K562 (cell line): Measurements from ENCODE around the gene IGF2BP3. TPM values are rescaled to one million over a fixed set of nuclear protein-coding genes. Genes with fewer than 3 reads are reported as not detected.

Experiments
- ATAC-seq: fragments of 200-7000 bp; cut with Tn5 transposase; 3 replicates; pipeline ENCODE4 v1.9.1; 2020; ENCODE audit warnings: moderate library complexity
- BruUV-seq: library from RNA; stranded (reverse); fragments of 400-500 nt; replicated peaks from 2 replicates; lab custom pipeline; 2021; lab: Mats Ljungman, UMichigan
- CTCF ChIA-PET: fragments of 300-600 bp; formaldehyde crosslinking; extraction: SDS; loops from one replicate; lab custom pipeline; 2021; ENCODE audit warnings: low intra/inter-chr PET ratio; lab: Yijun Ruan, JAX
- POLR2A ChIA-PET: fragments of 300-600, 350-650 bp; sonication (Branson Sonifier 250); formaldehyde crosslinking; extraction: SDS; loops from one replicate; lab custom pipeline; 2021; ENCODE audit warnings: antibody characterized with exemption, inconsistent platforms; lab: Yijun Ruan, JAX
- DNase-seq, 4 experiments: peaks; one replicate each; pipeline versions ENCODE4 v3.0.0 to v3.0.0-alpha.2; 2011 to 2018; ENCODE audit warnings: low spot score in 3 of 4, mixed read lengths in 3 of 4; ENCODE audit errors: extremely low read depth in 1 of 4
- FAIRE-seq: peaks from 2 replicates; lab custom pipeline; 2011; peaks lifted over from hg19 to GRCh38; lab: Jason Lieb, UNC
- H2AFZ ChIP-seq: 2 replicates; pipeline ENCODE4 v1.6.0; 2011; ENCODE audit warnings: low read depth, low read length, control low read depth, inconsistent platforms
- H3K27ac ChIP-seq: fragments of 200-600 bp; 3 replicates; pipeline ENCODE4 v1.8.0; 2011; ENCODE audit warnings: low read depth, mild to moderate bottlenecking, control low read depth, inconsistent platforms, low read length, moderate library complexity, mixed read lengths; ENCODE audit errors: extremely low read depth
- H3K27me3 ChIP-seq, 2 experiments: fragments of 300-600 bp in 1 of 2; 2 replicates in 1 of 2; 3 replicates in 1 of 2; pipeline versions ENCODE4 v1.6.0 to v1.8.0; 2011; ENCODE audit warnings: inconsistent platforms in 2 of 2, low read length in 2 of 2, mild to moderate bottlenecking in 1 of 2, mixed read lengths in 1 of 2, moderate library complexity in 1 of 2; ENCODE audit not compliant: control insufficient read depth in 2 of 2, insufficient read depth in 2 of 2
- H3K36me3 ChIP-seq: fragments of 300-600 bp; 3 replicates; pipeline ENCODE4 v1.8.0; 2011; ENCODE audit warnings: mild to moderate bottlenecking, low read length, inconsistent platforms; ENCODE audit not compliant: control insufficient read depth, insufficient read depth
- H3K4me1 ChIP-seq, 2 experiments: fragments of 200-600 bp in 1 of 2; replicated peaks in 1 of 2; 2 replicates in 1 of 2; 3 replicates in 1 of 2; pipeline versions ENCODE4 v1.5.1 to v1.8.0; 2011; ENCODE audit warnings: inconsistent platforms in 2 of 2, low read length in 2 of 2, mild to moderate bottlenecking in 1 of 2, mixed read lengths in 1 of 2, moderate library complexity in 1 of 2; ENCODE audit not compliant: control insufficient read depth in 2 of 2, insufficient read depth in 2 of 2
- H3K4me2 ChIP-seq: 2 replicates; pipeline ENCODE4 v1.6.1; 2011; ENCODE audit warnings: low read length, control low read depth, inconsistent platforms, mixed read lengths; ENCODE audit not compliant: insufficient read depth
- H3K4me3 ChIP-seq: fragments of 200-600 bp; sonication (generic), shearing (Covaris generic); 2 replicates; pipeline ENCODE4 v1.5.1; 2016; ENCODE audit warnings: control low read depth, inconsistent platforms
- H3K79me2 ChIP-seq: fragments of 200-600 bp; 3 replicates; pipeline ENCODE4 v1.8.0; 2011; ENCODE audit warnings: low read length, inconsistent platforms; ENCODE audit not compliant: control insufficient read depth, insufficient read depth
- H3K9ac ChIP-seq, 2 experiments: 2 replicates each; pipeline versions ENCODE4 v1.6.0 to v1.6.1; 2011; ENCODE audit warnings: low read depth in 2 of 2, low read length in 2 of 2, control low read depth in 1 of 2, inconsistent platforms in 1 of 2, mild to moderate bottlenecking in 1 of 2, mixed read lengths in 1 of 2; ENCODE audit not compliant: insufficient read depth in 1 of 2
- H3K9me1 ChIP-seq: one replicate; pipeline ENCODE4 v1.6.0; 2011; ENCODE audit warnings: inconsistent platforms, mild to moderate bottlenecking, low read length, moderate library complexity; ENCODE audit not compliant: control insufficient read depth, insufficient read depth
- H3K9me3 ChIP-seq: replicated peaks from 2 replicates; pipeline ENCODE4 v1.5.1; 2011; ENCODE audit warnings: low read depth, low read length, inconsistent platforms; ENCODE audit not compliant: control insufficient read depth, insufficient read depth
- H4K20me1 ChIP-seq: replicated peaks from 2 replicates; pipeline ENCODE4 v1.6.1; 2011; ENCODE audit warnings: low read length, inconsistent platforms, mixed read lengths; ENCODE audit not compliant: control insufficient read depth, insufficient read depth
- ARID1B ChIP-seq: fragments of 450-650 bp; IDR thresholded peaks from 2 replicates; pipeline ENCODE4 v1.6.1; 2016; ENCODE audit warnings: antibody characterized with exemption, mild to moderate bottlenecking, inconsistent platforms
- DACH1 ChIP-seq: fragments of 450-650 bp; IDR thresholded peaks from 2 replicates; pipeline ENCODE4 v1.6.1; 2018; ENCODE audit not compliant: partially characterized antibody
- MAFG ChIP-seq: fragments of 450-650 bp; conservative IDR thresholded peaks from 2 replicates; pipeline ENCODE4 v1.6.1; 2016; ENCODE audit warnings: missing genetic modification characterization, missing compliant biosample characterization
- MCM5 ChIP-seq: fragments of 450-650 bp; IDR thresholded peaks from 2 replicates; pipeline ENCODE4 v1.6.1; 2016; ENCODE audit warnings: low read depth
- MYC ChIP-seq, 2 experiments: fragments of 250-450 bp in 1 of 2; sonication (Bioruptor Pico) in 1 of 2; IDR thresholded peaks; 2 replicates each; pipeline versions ENCODE4 v1.5.1 to v1.6.1; 2012 to 2021; ENCODE audit warnings: low read depth in 2 of 2, borderline replicate concordance in 1 of 2, improper control_type of control experiment in 1 of 2, low read length in 1 of 2, mild to moderate bottlenecking in 1 of 2, moderate library complexity in 1 of 2
- PCBP2 ChIP-seq: fragments of 200-400 bp; formaldehyde crosslinking; IDR thresholded peaks from 2 replicates; pipeline ENCODE4 v1.6.1; 2018; ENCODE audit warnings: low read length, low read depth, mild to moderate bottlenecking, moderate library complexity; ENCODE audit not compliant: poor library complexity, severe bottlenecking
- SMARCA4 ChIP-seq: fragments of 450-650 bp; IDR thresholded peaks from 2 replicates; pipeline ENCODE4 v1.6.1; 2016
- SMARCE1 ChIP-seq: fragments of 450-650 bp; IDR thresholded peaks from 2 replicates; pipeline ENCODE4 v1.7.1; 2016; ENCODE audit warnings: mild to moderate bottlenecking
- SRSF7 ChIP-seq: fragments of 200-400 bp; formaldehyde crosslinking; optimal IDR thresholded peaks from 2 replicates; pipeline ENCODE3; 2017; ENCODE audit warnings: mild to moderate bottlenecking, low read depth, low read length
- STAT5A ChIP-seq: IDR thresholded peaks from 2 replicates; pipeline ENCODE4 v1.6.1; 2012; ENCODE audit warnings: low read length, inconsistent platforms, borderline replicate concordance
- ZNF79 ChIP-seq: fragments of 250-450 bp; sonication (Bioruptor Pico); IDR thresholded peaks from 2 replicates; pipeline ENCODE4 v1.4.0; 2020; ENCODE audit warnings: low read depth, mild to moderate bottlenecking, moderate library complexity
- WGBS: fragments of 100-300 bp; shearing (Covaris generic); methylation state at CpG from one replicate; pipeline ENCODE4 v1.1.6; 2016; ENCODE audit warnings: low coverage, mixed read lengths; ENCODE audit not compliant: insufficient coverage; ENCODE audit errors: missing lambda C conversion rate; 5-methylcytosine and 5-hydroxymethylcytosine counted together
- in situ Hi-C: fragments of 300-500 bp; cut with MboI; formaldehyde crosslinking; loops from 4 replicates; pipeline ENCODE4 v1.15.0; 2018; ENCODE audit warnings: inconsistent platforms, mixed read lengths
- intact Hi-C: fragments of 100-400 bp; cut with micrococcal nuclease; formaldehyde crosslinking; loops from 2 replicates; pipeline ENCODE4 v1.14.2; 2022
- polyA plus RNA-seq, 8 experiments: library from polyadenylated mRNA; depleted of rRNA in 4 of 8; stranded (reverse) in 5 of 8; unstranded in 3 of 8; fragments of >200 nt; fragmentation: Nextera tagmentation in 2 of 8; fragmentation: Illumina TruSeq in 1 of 8; extraction: Ambion mirVana in 2 of 8; extraction: Trizol in 1 of 8; gene quantifications; 2 replicates each; pipeline versions ENCODE4 v1.2.1 to v1.2.3, GENCODE V29; 2011 to 2014; ENCODE audit warnings: inconsistent platforms in 1 of 8, missing spikeins in 1 of 8
- total RNA-seq, 7 experiments: library from RNA; depleted of rRNA in 6 of 7; stranded (reverse); fragments of >200 nt in 6 of 7; fragmentation: Illumina TruSeq in 2 of 7; extraction: Trizol in 2 of 7; gene quantifications; 2 replicates each; pipeline versions ENCODE4 v1.2.1 to v1.2.3, GENCODE V29; 2011 to 2021; ENCODE audit warnings: low replicate concordance in 1 of 7
- TF ChIP-seq, protein P1 (sequence below), 2 experiments: IDR thresholded peaks in 1 of 2; conservative IDR thresholded peaks in 1 of 2; 2 replicates each; pipeline ENCODE4 v1.6.1; 2016; ENCODE audit warnings: low read depth in 2 of 2, mild to moderate bottlenecking in 1 of 2, missing compliant biosample characterization in 1 of 2, missing genetic modification characterization in 1 of 2, moderate library complexity in 1 of 2

The IGF2BP3 gene
- total and polyA plus RNA-seq, 9 of the 15 experiments (the other 6 are each of a cell fraction or from before 2014, with no cell fraction given) = 8.4 to 88.1 (median 61.2) TPM

DNA sequence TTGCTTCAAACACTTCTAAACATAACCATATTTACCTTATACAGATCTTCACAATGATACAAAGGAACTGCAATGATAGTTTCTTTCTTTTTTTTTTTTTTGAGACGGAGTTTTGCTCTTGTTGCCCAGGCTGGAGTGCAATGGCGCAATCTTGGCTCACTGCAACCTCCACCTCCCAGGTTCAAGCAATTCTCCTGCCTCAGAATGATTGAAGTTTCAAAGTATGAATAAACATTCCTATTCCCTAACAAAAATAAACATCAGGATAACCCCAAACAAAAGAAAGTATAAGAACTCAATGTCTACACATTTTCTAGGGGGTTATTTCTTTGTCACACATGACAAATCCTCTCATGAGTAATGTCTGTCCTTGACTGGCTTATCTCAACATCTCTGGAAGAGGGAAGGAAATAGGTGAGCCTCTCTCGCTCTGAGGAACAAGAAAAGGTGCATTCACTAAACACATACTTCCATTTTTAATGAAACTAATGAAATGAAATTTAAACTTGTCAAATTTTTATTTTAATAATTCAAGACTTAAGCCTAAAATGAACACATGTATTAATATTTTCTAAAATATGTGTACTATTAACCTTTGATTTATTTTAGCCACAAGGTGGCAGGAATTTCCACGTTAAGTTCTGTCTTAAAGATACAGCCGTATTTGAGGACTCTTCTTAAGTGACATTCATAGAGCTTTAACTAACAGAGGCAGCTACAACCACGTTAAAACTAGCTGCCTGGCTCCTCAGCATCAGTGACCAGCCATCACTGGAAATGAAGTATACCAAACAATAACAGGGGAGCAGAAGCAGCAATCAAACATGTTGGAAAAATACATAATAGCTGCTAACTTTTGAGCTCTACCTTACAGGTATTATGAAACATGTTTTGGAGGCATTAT lies 112.8 kb downstream of the IGF2BP3 start:
- FAIRE-seq (peak; percentile 67), DNase-seq (peak; percentile 41 to 53 (median 51)), ATAC-seq (peak; percentile 87)
- ChIA-PET POLR2A (interaction anchor here (0.6 to 1.5 kb wide), 7 partner anchors 9 to 583 kb away, joined by 3 to 7 read pairs (median 3); no protein-coding TSS in a partner anchor), CTCF (interaction anchor here (0.9 to 2.7 kb wide), 2 partner anchors 188 to 190 kb away, joined by 3 to 25 read pairs; no protein-coding TSS in a partner anchor)
- peaks cover 17% of the 10 kb centered on the region; the same call in 1 of the 3 replicates for H3K79me2 ChIP-seq
- in situ Hi-C loops = no loop called here
- no peak overlapping the region for H3K4me3 ChIP-seq
- no TSS peak for BruUV-seq
- WGBS = 18% methylated on average over 5 of the region's 6 CpGs
- H3K9ac ChIP-seq = 0 out of 4 replicates have a peak overlapping the region, but pooled peaks of 1 of the 2 experiments have one; percentile 3
- no peaks in the 10 kb centered on the region for H3K9me3 ChIP-seq
- no peak overlapping the region for H3K4me2 ChIP-seq
- H3K4me1 ChIP-seq = peaks cover 0 to 8% of the 10 kb centered on the region in 2 experiments; a peak in 2 of 5 replicates
- H3K36me3 ChIP-seq = peaks cover 46% of the 10 kb centered on the region; the same call in 2 of the 3 replicates
- intact Hi-C loops = loop anchor here (1.0 to 10.0 kb wide), 5 partner anchors 75 to 347 kb away; partner anchors contain the start of gene IGF2BP3
- peak overlapping the region; percentile 42; the same call in 1 of the 3 replicates for H3K27ac ChIP-seq
- H3K27me3 ChIP-seq = no peaks in the 10 kb centered on the region
- H3K9me1 ChIP-seq = no peaks in the 10 kb centered on the region
- no peak overlapping the region; the same call in 1 of the 2 replicates for H2AFZ ChIP-seq
- no peaks in the 10 kb centered on the region for H4K20me1 ChIP-seq
- TF ChIP-seq PCBP2 (no peak), MCM5 (no peak), MAFG (no peak), ARID1B (0 out of 2 replicates have a peak, but pooled peaks have one; percentile 8), SRSF7 (no peak), MYC (IDR thresholded peaks at IDR 0.05; ENCODE audit: low read depth, low read length) (no peak), MYC (CRISPR knock-in tag; IDR thresholded peaks at IDR 0.05; ENCODE audit: borderline replicate concordance, low read depth) (no peak), STAT5A (no peak), DACH1 (no peak), SMARCA4 (0 out of 2 replicates have a peak, but pooled peaks have one; percentile 42), ZNF79 (CRISPR knock-in tag) (no peak), SMARCE1 (0 out of 2 replicates have a peak, but pooled peaks have one; percentile 38)
- TF ChIP-seq, protein P1, sequence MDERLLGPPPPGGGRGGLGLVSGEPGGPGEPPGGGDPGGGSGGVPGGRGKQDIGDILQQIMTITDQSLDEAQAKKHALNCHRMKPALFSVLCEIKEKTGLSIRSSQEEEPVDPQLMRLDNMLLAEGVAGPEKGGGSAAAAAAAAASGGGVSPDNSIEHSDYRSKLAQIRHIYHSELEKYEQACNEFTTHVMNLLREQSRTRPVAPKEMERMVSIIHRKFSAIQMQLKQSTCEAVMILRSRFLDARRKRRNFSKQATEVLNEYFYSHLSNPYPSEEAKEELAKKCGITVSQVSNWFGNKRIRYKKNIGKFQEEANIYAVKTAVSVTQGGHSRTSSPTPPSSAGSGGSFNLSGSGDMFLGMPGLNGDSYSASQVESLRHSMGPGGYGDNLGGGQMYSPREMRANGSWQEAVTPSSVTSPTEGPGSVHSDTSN (CRISPR knock-in tag; IDR thresholded peaks at IDR 0.05; ENCODE audit: low read depth) = no peak
- TF ChIP-seq, protein P1 (tag; conservative IDR thresholded peaks at IDR 0.05; ENCODE audit: low read depth) = peak; percentile 58; the same call in 1 of the 2 replicates
